NT2/D1 (cell line): ENCODE data around the gene CADPS2.

Source experiments
- SUZ12 ChIP-seq: IDR thresholded peaks from 2 replicates; pipeline ENCODE4 v1.6.1; 2011; ENCODE audit not compliant: insufficient read length, insufficient read depth; ENCODE audit errors: extremely low read depth
- YY1 ChIP-seq: IDR thresholded peaks from 2 replicates; pipeline ENCODE4 v1.6.1; 2011; ENCODE audit not compliant: insufficient read length, insufficient read depth
- ZNF274 ChIP-seq: IDR thresholded peaks from 2 replicates; pipeline ENCODE4 v1.6.1; 2011; ENCODE audit warnings: mild to moderate bottlenecking, low read depth, low read length

DNA sequence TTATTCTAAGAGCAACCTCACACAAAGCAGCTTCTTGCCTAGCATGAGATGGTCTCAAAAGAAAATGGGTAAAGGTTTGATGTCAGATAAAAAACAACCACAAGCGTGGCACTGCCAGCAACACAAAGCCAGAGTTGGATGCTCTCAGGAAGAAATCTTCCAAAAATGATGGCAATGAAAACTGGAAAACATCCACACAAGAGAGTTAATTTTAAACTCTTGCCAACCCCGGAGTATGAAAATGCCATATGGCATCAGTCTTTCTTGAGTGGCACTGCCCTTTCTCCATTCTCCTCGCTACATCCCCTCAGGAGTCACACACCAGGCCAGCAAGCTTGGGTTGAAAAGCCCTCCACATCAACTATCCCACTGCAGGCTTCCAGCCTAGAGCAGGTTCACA, 41.0 kb downstream of the CADPS2 start:
- TF ChIP-seq YY1 (no peak), ZNF274 (no peak), SUZ12 (no peak)
